ENCODE measurements around the gene GCNT2.

The GCNT2 gene

GRCh38 chr6:10505529-10505928 lies 15.6 kb upstream of the GCNT2 start:
- Histone ChIP-seq H3K27ac (ENCODE audit: low read depth, low read length, poor library complexity, severe bottlenecking) (no peak overlapping the region), H3K4me1 (ENCODE audit: insufficient read depth, low read length, severe bottlenecking) (peaks cover 9% of the 10 kb centered on the region), H3K27me3 (ENCODE audit: insufficient read depth, low read length) (no peaks in the 10 kb centered on the region), H3K9ac (ENCODE audit: low read length) (no peak overlapping the region), H3F3A (ENCODE audit: insufficient read depth, low read length) (peaks cover 5% of the 10 kb centered on the region; the same call in 1 of the 2 replicates), H3K9me2 (ENCODE audit: low read depth, low read length) (no peaks in the 10 kb centered on the region), H3K79me2 (ENCODE audit: insufficient read depth, low read length) (no peaks in the 10 kb centered on the region), H2AFZ (ENCODE audit: low read length) (no peak overlapping the region), H3K36me3 (ENCODE audit: insufficient read depth, low read length) (no peaks in the 10 kb centered on the region), H3K9me3 (ENCODE audit: low read length) (no peaks in the 10 kb centered on the region), H3K4me2 (ENCODE audit: low read length) (no peak overlapping the region), H3K4me3 (ENCODE audit: low read depth, low read length, poor library complexity, severe bottlenecking) (no peak overlapping the region), H4K20me1 (ENCODE audit: insufficient read depth, low read length) (no peaks in the 10 kb centered on the region)
- TF ChIP-seq CTCF (IDR thresholded peaks at IDR 0.05; ENCODE audit: low read length) (no peak), EZH2 (IDR thresholded peaks at IDR 0.05; ENCODE audit: borderline replicate concordance, low read length) (no peak)

- Histone ChIP-seq H3K4me2 (ENCODE audit: low read length) (no peak overlapping the region), H3K27ac (ENCODE audit: low read depth, low read length, poor library complexity, severe bottlenecking) (no peak overlapping the region), H3F3A (ENCODE audit: insufficient read depth, low read length) (peaks cover 5% of the 10 kb centered on the region; the same call in 1 of the 2 replicates), H4K20me1 (ENCODE audit: insufficient read depth, low read length) (no peaks in the 10 kb centered on the region), H3K4me1 (ENCODE audit: insufficient read depth, low read length, severe bottlenecking) (peaks cover 20% of the 10 kb centered on the region), H3K9ac (ENCODE audit: low read length) (no peak overlapping the region), H3K9me3 (ENCODE audit: low read length) (no peaks in the 10 kb centered on the region), H2AFZ (ENCODE audit: low read length) (no peak overlapping the region), H3K79me2 (ENCODE audit: insufficient read depth, low read length) (no peaks in the 10 kb centered on the region), H3K4me3 (ENCODE audit: low read depth, low read length, poor library complexity, severe bottlenecking) (no peak overlapping the region), H3K9me2 (ENCODE audit: low read depth, low read length) (no peaks in the 10 kb centered on the region), H3K27me3 (ENCODE audit: insufficient read depth, low read length) (no peaks in the 10 kb centered on the region), H3K36me3 (ENCODE audit: insufficient read depth, low read length) (no peaks in the 10 kb centered on the region)
- no peak for TF ChIP-seq CTCF (IDR thresholded peaks at IDR 0.05; ENCODE audit: low read length)
- TF ChIP-seq EZH2 (IDR thresholded peaks at IDR 0.05; ENCODE audit: borderline replicate concordance, low read length) = no peak
Measured at GRCh38 chr6:10507298-10507697, 13.9 kb upstream of the GCNT2 start.

- H2AFZ ChIP-seq (ENCODE audit: low read length) = no peak overlapping the region
- H3K9ac ChIP-seq (ENCODE audit: low read length) = no peak overlapping the region
- no peaks in the 10 kb centered on the region for H3K79me2 ChIP-seq (ENCODE audit: insufficient read depth, low read length)
- TF ChIP-seq CTCF (IDR thresholded peaks at IDR 0.05; ENCODE audit: low read length) = no peak
- no peak for TF ChIP-seq EZH2 (IDR thresholded peaks at IDR 0.05; ENCODE audit: borderline replicate concordance, low read length)
- H3K4me1 ChIP-seq (ENCODE audit: insufficient read depth, low read length, severe bottlenecking) = peaks cover 20% of the 10 kb centered on the region
- H3K4me2 ChIP-seq (ENCODE audit: low read length) = no peak overlapping the region
- H4K20me1 ChIP-seq (ENCODE audit: insufficient read depth, low read length) = no peaks in the 10 kb centered on the region
- H3K9me2 ChIP-seq (ENCODE audit: low read depth, low read length) = no peaks in the 10 kb centered on the region
- no peaks in the 10 kb centered on the region for H3K36me3 ChIP-seq (ENCODE audit: insufficient read depth, low read length)
- no peak overlapping the region for H3K27ac ChIP-seq (ENCODE audit: low read depth, low read length, poor library complexity, severe bottlenecking)
- H3K4me3 ChIP-seq (ENCODE audit: low read depth, low read length, poor library complexity, severe bottlenecking) = no peak overlapping the region
- no peaks in the 10 kb centered on the region for H3K9me3 ChIP-seq (ENCODE audit: low read length)
- peaks cover 5% of the 10 kb centered on the region; the same call in 1 of the 2 replicates for H3F3A ChIP-seq (ENCODE audit: insufficient read depth, low read length)
- H3K27me3 ChIP-seq (ENCODE audit: insufficient read depth, low read length) = no peaks in the 10 kb centered on the region
Measured at GRCh38 chr6:10507715-10508114, 13.4 kb upstream of the GCNT2 start.
